ENCODE results near the gene DEGS2.

DNA sequence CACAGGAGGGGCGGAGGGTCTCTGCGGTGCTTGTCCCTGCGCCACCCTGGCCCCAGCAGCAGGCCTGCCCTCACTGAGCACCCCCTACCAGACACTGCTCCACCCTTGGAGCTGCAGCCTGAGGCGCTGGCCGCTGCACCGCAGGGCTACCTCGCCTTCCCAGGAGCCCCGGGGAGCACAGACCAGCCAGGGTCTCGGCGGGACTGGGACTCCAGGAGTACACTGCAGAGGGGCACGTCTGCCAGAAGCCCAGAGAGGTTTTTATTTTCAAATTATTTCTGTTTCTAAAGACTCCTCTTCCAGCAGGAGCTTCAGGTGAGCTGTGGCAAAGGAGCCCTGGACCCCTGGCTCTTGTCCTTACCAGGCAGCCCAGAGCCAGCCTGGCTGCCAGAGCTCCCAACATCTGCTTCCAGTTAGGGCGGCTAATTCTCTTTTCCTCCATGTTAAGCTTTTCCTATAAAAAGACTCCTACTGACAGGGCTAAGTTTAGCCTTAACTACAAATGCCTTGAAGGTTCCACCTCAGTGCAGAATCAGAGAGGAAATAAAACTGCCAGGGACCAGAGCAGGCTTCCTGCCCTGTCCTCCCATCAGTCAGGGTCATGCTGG, 26.4 kb downstream of the DEGS2 start:
- TF ChIP-seq POLR2AphosphoS5 (IDR thresholded peaks at IDR 0.05; ENCODE audit: low read depth, low read length) (no peak), SPI1 (IDR thresholded peaks at IDR 0.05; ENCODE audit: low read depth, low read length) (no peak), POLR2A (IDR thresholded peaks at IDR 0.05; ENCODE audit: low read depth, low read length) (no peak), TAF1 (IDR thresholded peaks at IDR 0.05; ENCODE audit: low read depth, low read length) (no peak), PAX5 (IDR thresholded peaks at IDR 0.05; ENCODE audit: insufficient read depth, low read length, severe bottlenecking) (no peak), POU2F2 (IDR thresholded peaks at IDR 0.05; ENCODE audit: low read depth, low read length) (no peak)
